Fibroblast of skin of right quadriceps (primary cell): ENCODE measurements around the gene C19orf44.
A peak's percentile ranks its signal among the peaks of the same experiment; 100 is the strongest.
"Not testable (repeated sequence)": the region's sequence is repeated elsewhere in the genome, so short reads cannot be mapped to it uniquely, and the experiment has no call there.

Experiments used
- DNase-seq: peaks from one replicate; pipeline ENCODE4 v3.0.0-alpha.2; 2013

Gene C19orf44

DNA sequence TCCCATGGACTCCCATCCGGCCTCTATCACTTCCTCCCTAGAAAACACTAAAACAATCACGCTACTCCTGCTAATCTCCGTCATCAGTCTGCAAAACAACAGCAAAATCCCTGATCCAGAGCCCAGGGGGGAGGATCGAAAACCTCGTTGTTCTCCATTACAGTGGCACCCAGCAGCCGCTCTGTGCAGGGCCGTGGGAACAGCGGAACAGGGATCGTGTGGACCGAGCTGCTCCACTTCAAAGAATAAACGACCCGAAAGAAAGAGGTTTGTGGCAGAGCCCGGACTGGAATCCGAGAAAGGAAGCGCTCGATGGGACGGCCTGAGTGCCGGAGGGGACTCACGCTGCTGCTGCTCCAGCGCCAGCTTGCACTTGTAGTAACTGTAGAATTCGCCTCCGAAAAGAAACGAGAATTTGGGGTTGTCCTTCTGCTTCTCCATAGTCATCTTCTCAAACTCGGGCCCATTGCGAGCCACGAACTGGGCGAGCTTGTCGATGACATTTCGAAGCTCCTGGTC is 45.4 kb downstream of the C19orf44 start:
- DNase-seq: no peak

DNA sequence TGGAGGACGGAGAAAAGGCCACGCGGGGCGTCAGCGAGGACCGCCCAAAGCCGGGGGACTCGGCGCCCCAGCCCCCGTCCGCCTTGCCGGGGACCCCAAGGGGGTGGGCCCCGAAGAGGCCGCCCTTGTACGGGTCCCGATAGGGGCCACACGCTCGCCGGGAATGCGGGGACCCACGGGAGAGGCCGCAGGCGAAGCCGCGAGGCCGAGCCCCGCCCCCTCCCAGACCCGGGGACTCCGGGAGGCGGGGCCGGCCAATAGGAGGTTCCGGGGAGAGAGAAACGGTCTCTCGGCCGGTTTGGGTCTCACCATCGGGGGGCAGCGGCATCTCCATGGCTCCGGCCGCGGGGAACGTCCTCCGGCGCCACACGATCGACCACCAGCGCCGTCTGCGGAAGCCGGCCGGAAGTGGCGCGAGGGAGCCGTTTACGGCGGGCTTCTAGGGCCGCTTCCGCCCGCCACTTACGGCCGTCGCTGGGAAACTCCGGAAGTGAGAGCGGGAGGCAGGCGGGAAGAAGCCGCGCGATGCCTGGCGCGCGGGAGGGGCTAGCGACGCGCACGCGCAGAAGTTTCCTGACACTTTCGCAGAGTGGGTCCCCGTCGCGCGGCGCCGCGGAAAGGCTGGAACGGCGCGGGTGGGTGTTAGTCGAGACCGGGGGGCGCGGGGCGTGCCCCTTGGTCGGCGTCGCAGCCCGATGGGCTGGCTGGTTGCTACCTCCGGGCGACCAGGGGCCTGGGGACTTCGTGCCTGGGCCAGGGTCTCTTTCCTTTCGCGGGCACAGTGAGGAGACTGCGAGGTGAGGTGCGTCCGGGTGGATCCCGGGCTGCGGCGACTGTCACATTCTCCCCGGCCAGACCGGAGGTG is 46.1 kb downstream of the C19orf44 start, which contains the start of gene CHERP:
CHERP (minus strand) TSS at position 393 of the 865 bp plus-strand sequence; CDS start at position 334, 59 bp downstream.
- peak; percentile 93 for DNase-seq

DNA sequence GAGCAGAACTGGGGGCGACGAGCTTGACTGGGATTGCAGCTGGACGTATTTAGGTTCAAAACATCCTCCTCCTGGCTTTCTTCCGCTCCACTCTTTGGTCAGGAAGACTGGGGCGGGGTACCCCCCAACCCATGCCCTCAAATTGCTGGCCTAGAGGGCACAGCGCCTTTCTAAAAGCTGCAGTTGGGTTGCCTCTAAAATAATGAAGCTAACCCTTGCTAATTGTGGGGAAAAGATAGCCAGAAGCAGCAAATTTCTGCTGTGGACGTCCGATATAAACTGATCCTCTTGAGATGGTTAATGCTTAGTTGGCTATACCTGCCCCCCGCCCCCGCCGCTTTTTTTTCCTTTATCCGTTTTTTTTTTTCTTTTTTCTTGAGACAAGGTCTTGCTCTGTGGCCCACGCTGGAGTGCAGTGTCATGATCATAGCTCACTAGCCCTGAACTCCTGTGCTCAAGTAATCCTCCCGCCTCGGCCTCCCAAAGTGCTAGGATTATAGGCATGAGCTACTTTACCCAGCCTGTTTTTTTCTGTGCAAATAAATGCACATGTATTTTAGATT is 46.8 kb downstream of the C19orf44 start:
- DNase-seq: no peak

- not testable (repeated sequence) for DNase-seq
Measured at GRCh38 chr19:16543734-16544133, 47.5 kb downstream of the C19orf44 start.

DNA sequence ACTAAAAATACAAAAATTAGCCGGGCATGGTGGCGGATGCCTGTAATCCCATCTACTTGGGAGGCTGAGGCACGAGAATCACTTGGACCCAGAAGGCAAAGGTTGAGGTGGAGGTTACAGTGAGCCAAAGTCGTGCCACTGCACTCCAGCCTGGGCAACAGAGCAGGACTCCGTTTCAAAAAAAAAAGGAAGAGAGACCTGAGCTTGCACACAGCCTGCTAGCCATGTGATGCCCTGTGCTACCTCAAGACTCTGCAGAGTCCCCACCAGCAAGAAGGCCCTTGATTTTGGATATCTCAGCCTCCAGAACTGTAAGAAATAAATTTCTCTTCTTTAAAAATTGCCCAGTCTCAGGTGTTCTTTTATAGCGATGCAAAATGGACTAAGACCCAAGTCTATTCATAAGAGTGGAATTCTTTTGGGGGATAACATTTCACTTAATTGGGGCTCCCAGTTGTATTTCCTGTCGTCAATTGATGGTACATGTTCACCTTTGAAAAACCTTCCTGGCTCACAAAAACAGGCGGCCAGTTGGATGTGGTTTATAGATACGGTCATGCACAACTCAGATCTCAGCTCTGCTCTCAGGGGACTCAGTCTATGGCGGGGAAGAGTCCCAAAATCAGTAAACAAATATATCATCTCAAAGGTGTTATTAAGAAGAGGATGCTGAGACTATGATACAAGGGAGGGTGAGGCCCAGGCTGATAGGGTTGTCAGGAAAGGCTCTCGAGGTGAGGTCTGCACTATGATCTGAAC is 48.5 kb downstream of the C19orf44 start:
- no peak for DNase-seq

GRCh38 chr19:16548956-16549355 is 52.8 kb downstream of the C19orf44 start:
- no peak for DNase-seq

DNA sequence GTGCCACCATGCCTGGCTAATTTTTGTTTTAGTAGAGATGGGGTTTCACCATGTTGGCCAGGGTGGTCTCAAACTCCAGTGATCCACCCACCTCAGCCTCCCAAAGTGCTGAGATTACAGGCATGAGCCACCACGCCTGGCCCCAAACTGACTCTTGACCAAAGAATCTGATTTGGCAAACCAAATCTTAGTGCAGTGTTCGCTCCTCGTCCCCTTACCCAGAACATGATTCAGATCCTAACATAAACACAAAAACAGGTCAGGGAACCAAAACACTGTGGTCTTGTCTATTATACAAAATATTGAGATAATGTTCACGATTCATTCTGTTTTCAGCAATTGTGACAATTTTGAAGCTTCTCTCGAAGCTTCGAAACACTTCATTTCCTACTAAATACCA is 55.7 kb downstream of the C19orf44 start:
- not testable (repeated sequence) for DNase-seq

DNA sequence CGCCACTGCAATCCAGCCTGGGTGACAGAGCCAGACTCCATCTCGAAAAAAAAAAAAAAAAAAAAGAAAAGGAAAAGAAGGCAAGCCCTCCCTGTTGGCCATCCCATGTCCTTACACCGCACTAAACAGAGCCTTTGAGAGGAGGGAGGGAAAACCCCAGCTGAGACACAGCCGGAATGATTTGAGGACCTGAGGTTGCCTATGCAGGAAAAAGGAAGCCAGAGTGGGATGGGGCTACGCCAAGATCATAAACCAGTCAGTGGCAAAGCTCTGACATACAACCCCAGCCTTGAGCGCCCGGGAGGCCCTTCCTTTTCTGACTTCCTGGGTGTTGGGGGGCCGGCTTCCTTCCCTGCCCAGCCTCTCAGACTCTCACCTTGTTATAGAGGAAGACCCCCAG is 58.6 kb downstream of the C19orf44 start:
- DNase-seq: no peak

DNA sequence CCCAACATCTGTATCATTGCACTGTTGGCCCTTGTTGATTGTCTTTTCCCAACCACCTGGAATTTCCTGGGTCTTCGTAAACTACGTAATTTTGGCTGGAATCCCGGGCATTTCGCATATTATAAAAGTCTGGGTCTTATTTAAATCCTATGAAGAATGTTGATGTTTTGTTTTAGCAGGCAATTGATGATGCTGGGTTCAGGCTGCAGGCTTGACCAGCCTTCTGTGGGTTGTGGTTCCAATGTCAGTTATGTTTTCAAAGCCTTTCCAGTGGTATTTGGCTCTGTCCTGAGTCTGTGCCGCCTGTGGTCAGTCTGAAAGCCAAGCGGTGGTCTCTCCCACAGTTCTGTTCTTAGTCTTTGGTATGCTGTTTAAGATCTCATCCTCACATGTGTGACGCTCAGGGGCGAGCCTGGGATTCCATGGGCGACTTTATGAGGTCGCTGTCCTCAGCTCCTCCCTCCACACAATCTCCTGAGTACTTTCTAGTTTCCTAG is 63.6 kb downstream of the C19orf44 start:
- DNase-seq: no peak

GRCh38 chr19:16561382-16561781 is 65.2 kb downstream of the C19orf44 start:
- no peak for DNase-seq

- DNase-seq: no peak
Measured at GRCh38 chr19:16562608-16563025, 66.4 kb downstream of the C19orf44 start.

DNA sequence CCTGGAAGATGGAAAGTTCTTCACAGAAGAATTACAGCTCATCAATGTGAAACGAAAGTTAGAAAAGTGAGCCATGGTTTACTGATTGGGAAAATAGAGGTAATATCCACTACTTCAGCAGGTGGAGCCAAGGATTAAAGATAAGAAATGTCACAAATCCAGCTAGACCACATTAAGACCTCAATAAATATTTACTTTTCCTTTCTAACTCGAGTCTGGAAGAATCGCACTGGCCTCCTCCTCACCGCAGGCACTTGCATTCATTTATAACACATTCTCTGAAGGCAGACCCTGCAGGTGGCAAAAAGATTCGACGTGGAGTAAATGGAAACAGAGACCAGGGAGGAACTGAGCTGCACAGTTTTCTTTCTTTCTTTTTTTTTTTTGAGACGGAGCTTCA is 68.6 kb downstream of the C19orf44 start:
- no peak for DNase-seq

- DNase-seq: no peak
Measured at GRCh38 chr19:16566161-16566560, 70.0 kb downstream of the C19orf44 start.

DNA sequence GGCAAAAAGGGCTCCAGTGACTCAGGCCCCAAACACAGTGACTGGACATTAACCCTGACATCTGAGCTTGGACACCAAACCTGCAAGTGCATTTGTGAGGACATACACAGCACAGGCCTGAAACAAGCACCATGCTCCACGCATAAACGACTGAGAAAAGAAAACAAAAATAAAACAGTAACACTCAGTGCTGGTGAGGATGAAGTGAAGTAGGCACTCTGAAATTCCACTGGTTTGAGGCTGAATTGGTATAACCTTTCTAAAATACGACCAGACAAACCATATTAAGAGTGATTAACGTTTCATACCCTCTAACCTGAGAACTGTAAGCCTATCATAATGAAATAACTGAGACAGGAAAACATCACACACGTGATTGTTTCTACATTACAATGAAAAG is 70.5 kb downstream of the C19orf44 start:
- no peak for DNase-seq

GRCh38 chr19:16569609-16570320 is 73.6 kb downstream of the C19orf44 start:
- no peak for DNase-seq
